Motor neuron (in vitro differentiated cells): ENCODE measurements around the gene RPL22. TPM values are rescaled to one million over a fixed set of nuclear protein-coding genes. Genes with fewer than 3 reads are reported as not detected.

Experiments used
- ATAC-seq, 8 experiments: fragments of 200-7000 bp; cut with Tn5 transposase; replicated peaks in 6 of 8; 2 replicates each; pipeline ENCODE4 v1.8.0; 2021; ENCODE audit warnings: mild to moderate bottlenecking in 8 of 8, moderate library complexity in 8 of 8
- H3K27ac ChIP-seq, 2 donors: fragments of 250-450 bp; sonication (Bioruptor Pico); 2 replicates each; pipeline ENCODE4 v1.9.0; 2021; ENCODE audit warnings: antibody characterized with exemption in 2 of 2, mild to moderate bottlenecking in 2 of 2, moderate library complexity in 1 of 2
- H3K4me1 ChIP-seq, 2 donors: fragments of 250-450 bp; sonication (Bioruptor Pico); replicated peaks in 1 of 2; 2 replicates each; pipeline ENCODE4 v1.6.1; 2021; ENCODE audit warnings: antibody characterized with exemption in 2 of 2, mild to moderate bottlenecking in 2 of 2, moderate library complexity in 1 of 2
- H3K4me3 ChIP-seq, 5 donors: fragments of 250-450 bp; sonication (Bioruptor Pico); 2 replicates each; pipeline ENCODE4 v1.9.0; 2021; ENCODE audit warnings: antibody characterized with exemption in 5 of 5, mild to moderate bottlenecking in 5 of 5, moderate library complexity in 4 of 5
- WGBS, 10 experiments: fragments of 450-650 bp; shearing (Covaris generic); methylation state at CpG; one replicate each; pipeline ENCODE4 v1.0.0; 2022; 5-methylcytosine and 5-hydroxymethylcytosine counted together
- in situ Hi-C, 9 experiments: fragments of 400-800 bp; cut with MboI; loops; one replicate each; pipeline ENCODE4 v1.15.0; 2021; ENCODE audit warnings: low sequenced_read_pairs in 9 of 9, low pct_unique_long_range_greater_than_20kb in 2 of 9; ENCODE audit not compliant: unreplicated experiment in 9 of 9
- total RNA-seq, 8 experiments: library from RNA; unstranded; fragments of 300-600 nt; gene quantifications; 2 replicates each; pipeline versions ENCODE4 v1.2.3 to v1.2.4, GENCODE V29; 2022

RPL22 gene
- total RNA-seq, 8 experiments from 2014 or later, result 340 to 786 (median 466) TPM

DNA sequence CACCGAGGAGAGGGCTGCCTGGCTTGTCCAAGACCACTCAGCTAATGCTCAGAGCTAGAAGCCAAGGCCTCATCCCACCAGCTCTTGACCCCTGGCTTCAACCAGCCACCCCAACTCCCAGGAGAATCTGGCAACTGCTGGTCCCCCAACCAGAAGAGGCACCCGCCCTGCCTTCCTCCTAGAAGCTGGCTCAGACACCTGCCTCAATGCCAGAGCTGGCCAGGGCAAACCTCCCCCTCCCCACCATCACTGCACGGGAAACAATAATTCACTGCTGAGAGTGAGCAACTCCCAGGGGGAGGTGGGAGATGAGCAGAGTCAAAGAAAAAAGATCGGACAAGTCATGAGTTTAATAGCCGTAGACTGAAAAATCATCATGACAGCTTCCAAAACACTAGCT lies 22.6 kb downstream of the RPL22 start:
- H3K4me3 ChIP-seq, result no peak overlapping the region
- H3K27ac ChIP-seq, result no peak overlapping the region
- peak in 3 of 8 experiments; percentile 41 to 57 (median 43) for ATAC-seq
- in situ Hi-C loops, result loop anchor here in 3 of 9 experiments (25.0 kb wide), 1 partner anchor 114 kb away; no protein-coding TSS in a partner anchor
- H3K4me1 ChIP-seq, result peaks cover 26 to 28% of the 10 kb centered on the region in 2 donors
- 0 to 80% (median 50%) methylated on average over 1 to 4 of the region's 5 CpGs; no CpG with 5 or more reads in 3 of the 10 experiments for WGBS, 10 experiments

DNA sequence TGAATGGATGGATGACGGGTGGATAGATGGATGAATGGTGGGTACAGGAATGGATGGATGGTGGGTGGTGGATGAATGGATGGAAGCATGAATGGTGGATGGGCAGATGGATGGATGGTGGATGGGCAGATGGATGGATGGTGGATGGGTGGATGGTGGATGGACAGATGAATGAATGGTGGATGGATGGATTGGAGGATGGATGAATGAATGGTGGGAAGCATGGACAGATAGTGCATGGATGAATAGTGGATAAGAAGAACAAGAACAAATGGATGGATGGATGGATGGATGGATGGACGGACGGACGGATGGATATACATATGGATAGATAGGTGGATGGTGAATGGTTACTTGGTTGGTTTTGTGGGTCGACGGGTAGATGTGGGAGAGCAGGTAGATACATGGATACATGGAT lies 24.0 kb downstream of the RPL22 start:
- in situ Hi-C loops, result loop anchor here in 3 of 9 experiments (25.0 kb wide), 1 partner anchor 113 kb away; no protein-coding TSS in a partner anchor
- H3K4me1 ChIP-seq, result peaks cover 13 to 23% of the 10 kb centered on the region in 2 donors

DNA sequence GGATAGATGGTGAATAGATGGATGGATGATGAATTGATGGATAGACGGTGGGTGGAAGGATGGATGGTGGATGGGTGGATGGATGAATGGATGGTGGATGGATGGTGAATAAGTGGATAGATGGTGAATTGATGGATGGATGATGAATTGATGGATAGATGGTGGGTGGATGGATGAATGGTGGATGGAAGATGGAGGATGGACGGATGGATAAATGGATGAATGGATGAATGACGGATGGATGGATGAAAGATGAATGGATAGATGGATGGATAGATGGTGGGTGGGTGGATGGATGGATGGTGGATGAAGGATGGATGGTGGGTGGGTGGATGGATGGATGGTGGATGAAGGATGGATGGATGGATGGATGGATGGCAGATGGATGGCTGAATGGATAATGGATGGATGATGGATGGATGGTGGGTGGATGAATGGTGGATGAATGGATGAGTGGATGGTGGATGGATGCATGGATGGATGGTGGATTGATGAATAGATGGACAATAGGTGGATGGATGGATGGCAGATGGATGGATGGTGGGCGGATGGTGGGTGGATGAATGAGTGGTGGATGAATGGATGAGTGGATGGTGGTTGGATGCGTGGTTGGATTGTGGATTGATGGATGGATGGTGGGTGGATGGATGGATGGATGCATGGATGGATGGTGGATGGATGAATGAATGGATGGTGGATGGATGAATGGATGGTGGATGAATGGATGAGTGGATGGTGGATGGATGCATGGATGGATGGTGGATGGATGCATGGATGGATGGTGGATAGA lies 24.6 kb downstream of the RPL22 start:
- Histone ChIP-seq H3K27ac (no peak overlapping the region), H3K4me1 (peaks cover 13 to 22% of the 10 kb centered on the region in 2 donors), H3K4me3 (no peak overlapping the region)
- 62 to 100% (median 73%) methylated on average over 2 to 5 of the region's 5 CpGs for WGBS, 10 experiments
- no peak for ATAC-seq
- in situ Hi-C loops, result loop anchor here in 3 of 9 experiments (25.0 kb wide), 1 partner anchor 113 kb away; no protein-coding TSS in a partner anchor

More for the DNA sequence above, 24.0 kb downstream of the RPL22 start:
- Histone ChIP-seq H3K4me3 (no peak overlapping the region), H3K27ac (no peak overlapping the region)
- no peak for ATAC-seq
- WGBS, 10 experiments, result 68 to 96% (median 82%) methylated on average over 4 to 6 of the region's 6 CpGs

DNA sequence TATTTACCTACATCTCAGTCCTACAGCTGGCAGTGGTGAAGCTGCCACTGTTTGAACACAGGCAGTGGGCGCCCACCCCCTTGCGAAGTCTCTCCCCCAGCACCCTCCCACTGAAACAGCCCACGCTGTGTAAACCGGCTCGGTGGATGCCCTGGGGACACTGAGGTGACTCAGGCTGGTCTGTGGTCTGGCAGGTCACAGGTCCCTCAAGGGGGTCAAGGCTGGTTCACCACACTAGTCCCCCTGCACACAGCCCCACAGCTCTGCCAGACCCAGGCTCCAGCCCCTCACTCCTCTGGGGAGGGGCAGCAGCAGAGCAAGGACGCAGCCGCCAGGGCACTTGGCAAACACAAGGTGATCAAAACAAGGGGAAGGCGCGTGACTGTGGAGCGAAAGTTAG lies 26.8 kb downstream of the RPL22 start:
- no peak for ATAC-seq
- Histone ChIP-seq H3K4me1 (peaks cover 4 to 11% of the 10 kb centered on the region in 2 donors), H3K4me3 (no peak overlapping the region), H3K27ac (no peak overlapping the region)
- WGBS, 10 experiments, result 90 to 93% methylated on average over 6 to 8 of the region's 10 CpGs; no CpG with 5 or more reads in 8 of the 10 experiments
- in situ Hi-C loops, result no loop called here

DNA sequence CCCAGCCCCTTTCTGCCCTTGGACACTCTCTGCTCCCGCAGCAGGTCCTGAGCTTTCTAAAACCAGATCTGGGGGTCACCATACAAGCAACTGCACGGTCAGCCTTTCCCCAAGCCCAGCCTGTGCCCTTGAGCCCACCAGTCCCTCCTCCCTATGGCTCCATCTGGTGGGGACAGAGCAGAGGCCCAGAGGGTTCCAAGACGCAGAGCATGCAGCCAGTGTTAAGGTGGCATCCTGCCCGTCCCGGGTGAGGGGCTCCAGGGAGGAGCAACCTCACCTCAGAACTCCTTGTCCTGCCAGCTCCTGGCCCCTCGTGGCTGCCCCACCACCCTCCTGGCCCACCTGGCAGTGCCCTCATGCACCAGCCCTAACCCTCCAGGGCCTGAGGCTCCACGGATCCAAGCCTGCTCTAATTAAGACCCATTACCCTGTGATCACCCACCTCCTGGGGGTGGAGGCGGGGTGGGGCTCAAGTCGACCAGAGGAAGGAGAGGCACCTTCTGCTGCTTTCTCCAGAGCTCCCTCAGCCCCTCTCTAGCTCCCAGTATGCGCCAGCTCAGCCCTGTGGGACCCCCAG lies 27.8 kb downstream of the RPL22 start:
- in situ Hi-C loops, result no loop called here
- peaks cover 0 to 5% of the 10 kb centered on the region in 2 donors for H3K4me1 ChIP-seq
- 0 to 62% (median 60%) methylated on average over 1 to 5 of the region's 10 CpGs; no CpG with 5 or more reads in 5 of the 10 experiments for WGBS, 10 experiments
- H3K4me3 ChIP-seq, result no peak overlapping the region
- peak; percentile 45 to 90 (median 76) for ATAC-seq
- no peak overlapping the region for H3K27ac ChIP-seq

DNA sequence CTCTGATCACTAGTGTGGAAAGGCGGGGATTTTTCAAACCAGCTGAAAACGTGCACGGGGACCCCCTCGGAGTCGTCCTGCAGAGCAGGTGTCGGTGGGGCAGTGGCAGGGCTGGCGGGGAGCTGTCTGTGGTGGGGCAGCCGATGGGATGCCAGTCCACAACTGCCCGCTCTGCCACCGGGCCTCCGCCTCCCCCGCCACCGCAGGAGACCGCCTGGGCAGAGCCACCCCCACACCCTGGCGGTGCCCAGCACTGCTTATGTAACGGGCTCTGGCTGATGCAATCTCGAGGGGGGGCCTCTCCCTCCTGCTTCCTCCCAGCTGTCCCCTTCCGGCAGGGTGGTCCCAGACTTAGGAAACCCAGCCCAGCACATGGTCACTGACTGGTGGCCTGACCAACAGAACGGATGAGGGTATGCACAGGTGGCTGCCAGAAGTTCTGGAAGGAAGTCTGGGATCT lies 28.6 kb downstream of the RPL22 start:
- Histone ChIP-seq H3K27ac (no peak overlapping the region), H3K4me3 (no peak overlapping the region), H3K4me1 (peaks cover 2 to 6% of the 10 kb centered on the region in 2 donors)
- peak in 3 of 8 experiments; percentile 4 to 27 (median 6) for ATAC-seq
- WGBS, 10 experiments, result 53 to 100% (median 76%) methylated on average over 1 to 7 of the region's 19 CpGs; no CpG with 5 or more reads in 6 of the 10 experiments
- in situ Hi-C loops, result no loop called here

DNA sequence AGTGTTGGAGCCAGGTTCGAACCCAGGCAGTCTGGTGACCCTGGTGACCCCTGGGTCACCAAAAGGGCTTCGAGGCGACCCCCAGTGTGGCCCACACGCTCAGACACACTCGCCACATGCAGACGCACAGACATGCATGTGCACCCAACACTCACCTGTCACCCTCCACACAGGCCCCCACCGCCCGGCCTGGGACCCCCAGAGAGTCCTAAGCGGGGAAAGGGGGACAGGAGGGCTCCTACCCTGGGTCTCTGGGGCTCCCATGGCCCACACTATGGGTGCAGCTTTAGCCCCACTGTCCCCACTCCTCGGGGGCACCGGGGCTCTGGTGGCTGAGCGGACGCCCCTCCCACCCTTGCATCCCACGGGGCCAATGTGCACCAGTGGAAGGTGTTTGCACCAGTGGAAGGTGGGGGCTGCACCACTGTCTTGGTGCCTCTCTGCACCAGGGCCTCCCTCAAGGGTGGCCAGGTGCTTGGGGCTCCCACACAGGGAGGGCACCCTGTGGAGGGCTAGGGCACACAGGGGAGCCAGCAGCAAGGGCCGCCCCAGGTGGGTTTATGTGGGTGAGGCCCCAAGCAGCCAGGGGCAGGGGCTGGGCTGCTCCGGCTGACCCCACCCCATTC lies 29.2 kb downstream of the RPL22 start:
- Histone ChIP-seq H3K27ac (no peak overlapping the region), H3K4me3 (no peak overlapping the region), H3K4me1 (peaks cover 7 to 12% of the 10 kb centered on the region in 2 donors)
- ATAC-seq, result no peak
- in situ Hi-C loops, result no loop called here
- WGBS, 10 experiments, result 74 to 100% (median 77%) methylated on average over 1 to 10 of the region's 16 CpGs; no CpG with 5 or more reads in 7 of the 10 experiments

DNA sequence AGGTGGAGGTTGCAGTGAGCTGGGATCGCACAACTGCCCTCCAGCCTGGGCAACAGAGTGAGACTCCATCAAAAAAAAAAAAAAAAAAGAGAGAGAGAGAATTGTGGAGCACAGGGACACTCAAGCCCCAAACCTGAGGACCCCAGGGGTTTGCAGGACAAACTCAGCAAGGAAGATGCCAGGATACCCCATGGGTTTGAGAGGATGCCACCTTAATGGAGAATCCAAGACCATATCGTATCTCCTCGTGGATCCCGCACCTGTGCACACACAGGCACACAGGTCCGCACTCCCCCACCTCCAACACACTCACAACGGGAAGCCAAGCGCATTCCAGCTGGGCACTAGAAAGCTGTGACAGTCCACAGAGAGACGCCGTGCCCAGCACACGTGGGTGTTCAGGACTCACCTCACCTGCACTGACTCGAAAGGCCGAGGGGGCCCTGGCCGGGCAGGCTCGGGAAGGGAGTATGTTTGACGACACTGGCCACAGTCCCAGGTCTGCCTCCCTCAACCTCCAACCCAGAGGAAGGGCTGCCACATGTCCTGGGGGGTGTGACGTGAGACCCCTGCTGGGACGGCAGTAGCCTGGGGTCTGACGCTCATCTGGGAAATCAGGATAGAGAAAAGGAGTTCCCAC lies 30.3 kb downstream of the RPL22 start:
- ATAC-seq, result no peak
- in situ Hi-C loops, result no loop called here
- Histone ChIP-seq H3K4me1 (peaks cover 19 to 23% of the 10 kb centered on the region in 2 donors), H3K27ac (no peak overlapping the region), H3K4me3 (no peak overlapping the region)
- 20 to 100% (median 80%) methylated on average over 1 to 12 of the region's 18 CpGs; no CpG with 5 or more reads in 3 of the 10 experiments for WGBS, 10 experiments

DNA sequence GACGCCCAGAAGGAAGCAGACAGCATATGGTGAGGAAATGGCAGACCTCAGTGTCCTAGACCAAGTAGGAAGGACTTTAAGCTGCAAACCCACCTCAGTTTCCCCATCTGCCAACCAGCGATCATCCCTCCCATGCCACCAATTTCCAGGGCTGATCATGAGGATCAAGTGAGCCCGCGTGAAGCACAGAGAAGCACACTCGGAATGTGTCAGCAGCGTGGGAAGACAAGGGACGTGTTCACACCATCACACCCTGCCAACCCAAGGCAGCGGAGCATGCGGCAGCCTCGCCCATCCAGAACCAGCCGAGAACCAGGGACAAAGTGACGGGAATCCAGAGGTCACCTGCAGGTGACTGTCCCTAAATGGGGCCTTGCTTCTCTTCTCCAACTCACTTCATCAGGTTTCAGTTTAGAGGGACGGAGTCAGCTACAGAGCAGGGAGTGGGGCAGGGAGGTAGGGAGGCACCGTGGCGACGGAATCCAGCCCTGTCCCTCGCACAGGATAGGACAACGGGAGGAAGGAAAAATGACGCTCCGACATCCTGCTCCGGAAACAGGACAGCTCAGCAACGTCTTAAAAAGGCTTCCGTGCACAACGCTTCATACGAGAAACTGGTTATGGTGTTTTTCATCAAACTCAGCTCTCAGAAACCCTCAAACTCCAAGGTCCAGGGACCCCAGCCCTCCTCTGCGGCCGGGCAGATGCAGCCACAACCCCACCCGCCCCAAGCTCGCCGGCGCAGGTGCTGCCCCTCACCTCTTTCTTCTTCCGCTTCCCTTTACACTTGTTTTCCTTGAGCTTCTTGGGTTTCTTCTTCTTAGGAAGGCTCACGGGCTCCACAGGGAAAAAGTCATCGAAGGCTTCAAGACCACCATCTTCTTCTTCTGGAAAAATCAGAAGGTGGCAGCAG lies 31.7 kb downstream of the RPL22 start:
- in situ Hi-C loops, result no loop called here
- Histone ChIP-seq H3K4me3 (no peak overlapping the region), H3K4me1 (peaks cover 33 to 36% of the 10 kb centered on the region in 2 donors), H3K27ac (no peak overlapping the region)
- 40 to 100% (median 71%) methylated on average over 1 to 30 of the region's 34 CpGs for whole genome bisulfite sequencing, 10 experiments
- no peak for ATAC-seq

DNA sequence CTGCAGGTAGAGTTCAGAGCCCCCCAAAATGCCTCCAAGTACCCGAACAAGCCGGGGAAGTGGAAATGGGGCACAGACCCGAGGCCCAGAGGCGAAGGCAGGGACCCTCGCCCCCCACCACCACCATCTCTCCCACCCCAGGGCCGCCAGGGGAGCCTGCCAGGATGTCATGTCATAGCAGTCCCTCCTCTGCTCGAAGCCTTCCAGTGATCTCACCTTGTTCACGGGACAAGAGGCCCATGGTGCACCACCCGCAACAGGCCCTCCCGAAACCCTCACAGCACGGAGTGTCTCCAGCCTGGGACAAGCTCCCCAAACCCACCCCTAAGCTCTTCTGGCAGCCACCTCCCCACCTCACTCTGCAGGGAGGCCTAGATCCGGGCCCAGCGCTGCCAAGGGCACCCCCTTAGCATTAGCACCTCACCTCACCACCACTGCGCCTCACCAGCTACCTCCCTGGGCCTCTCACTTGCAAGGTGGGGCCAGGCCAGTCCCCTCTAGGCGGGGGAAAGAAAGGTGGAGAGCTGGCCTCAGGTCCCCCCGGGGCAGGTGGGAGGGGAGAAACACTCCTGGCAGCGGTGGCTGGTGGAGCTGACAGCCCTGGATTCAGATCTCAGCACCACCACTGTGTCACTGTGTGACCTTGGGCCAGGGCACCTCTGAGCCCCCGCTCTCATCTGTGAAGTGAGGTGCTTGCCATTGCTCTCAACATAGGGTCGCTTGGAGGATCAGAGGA lies 32.6 kb downstream of the RPL22 start:
- in situ Hi-C loops, result no loop called here
- WGBS, 10 experiments, result 62 to 82% (median 68%) methylated on average over 7 to 9 of the region's 19 CpGs; no CpG with 5 or more reads in 7 of the 10 experiments
- Histone ChIP-seq H3K4me1 (peaks cover 35 to 36% of the 10 kb centered on the region in 2 donors), H3K4me3 (no peak overlapping the region), H3K27ac (no peak overlapping the region)
- no peak for ATAC-seq

DNA sequence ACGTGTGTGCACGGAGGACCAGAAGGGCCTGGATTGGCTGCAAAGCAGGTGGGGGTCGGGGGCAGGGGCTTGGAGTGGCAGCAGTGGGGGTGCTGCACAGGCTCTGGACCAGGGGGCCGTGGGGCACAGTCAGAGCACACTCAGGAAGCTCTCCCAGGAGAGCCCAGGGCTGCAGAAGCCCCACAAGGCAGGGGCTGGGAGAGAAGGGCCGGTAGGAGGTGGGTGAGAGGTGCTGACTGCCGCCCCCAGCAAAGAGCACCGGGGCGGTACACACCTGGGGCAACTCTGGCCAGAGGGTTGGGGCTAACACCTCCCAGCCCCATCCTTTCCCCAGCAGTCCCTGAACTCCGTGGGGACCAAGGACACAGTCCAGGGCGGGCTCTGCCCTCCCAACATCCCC lies 33.2 kb downstream of the RPL22 start:
- no peak overlapping the region for H3K27ac ChIP-seq
- WGBS, 10 experiments, result 40% methylated on average over 1 of the region's 10 CpGs; no CpG with 5 or more reads in 9 of the 10 experiments
- in situ Hi-C loops, result no loop called here

More for the DNA sequence above, 33.2 kb downstream of the RPL22 start:
- H3K4me1 ChIP-seq, result peaks cover 39 to 40% of the 10 kb centered on the region in 2 donors
- no peak for ATAC-seq
- no peak overlapping the region for H3K4me3 ChIP-seq
